ENCODE results near the gene SNORC.

SNORC gene

DNA sequence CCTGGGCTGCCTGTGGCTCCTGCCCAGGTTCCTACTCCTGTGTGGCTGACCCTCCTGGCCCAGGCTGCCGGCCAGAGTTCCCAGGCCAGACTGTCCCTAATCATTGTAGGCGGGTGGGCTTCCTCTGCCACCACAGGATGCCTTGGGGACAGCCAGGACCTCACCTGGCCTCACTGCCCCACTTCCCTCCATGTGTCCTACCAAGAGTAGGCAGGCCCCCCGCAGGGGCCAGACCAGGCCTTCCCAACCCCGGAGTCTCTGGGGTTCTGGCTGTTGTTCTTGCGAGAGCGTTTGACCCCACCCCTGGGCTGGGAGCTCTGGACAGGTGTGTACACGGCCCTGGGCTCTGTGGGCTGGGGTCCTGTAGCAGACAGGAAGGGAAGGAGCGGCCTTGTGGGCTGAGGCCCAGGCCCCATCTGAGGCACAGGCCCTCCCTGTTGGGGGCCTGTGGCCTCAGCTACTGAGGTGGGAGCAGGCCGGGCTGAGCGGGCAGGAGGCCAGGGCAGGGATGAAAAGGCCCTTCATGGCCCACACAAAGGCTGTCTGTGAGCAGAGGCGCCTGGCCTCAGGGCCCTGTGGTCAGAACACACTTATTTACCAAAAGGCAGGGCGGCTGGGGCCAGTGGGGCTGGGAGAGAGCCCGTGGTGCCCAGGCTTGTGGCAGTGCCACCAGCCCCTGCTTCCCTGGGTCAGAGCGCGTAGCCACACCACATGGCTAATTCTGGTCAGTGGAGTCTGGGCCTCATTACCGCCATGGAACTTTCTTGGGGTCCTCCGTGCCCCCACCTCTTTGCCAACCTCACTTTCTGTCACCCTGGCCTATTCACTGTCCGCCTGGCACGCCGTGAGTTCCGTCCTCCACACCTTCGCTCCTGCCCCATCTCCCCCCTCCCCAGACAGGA lies 2.0 kb downstream of the SNORC start:
- Histone ChIP-seq H3K36me3 (ENCODE audit: low read depth) (no peaks in the 10 kb centered on the region), H3K4me3 (ENCODE audit: severe bottlenecking) (no peak overlapping the region), H3K4me1 (ENCODE audit: insufficient read depth, poor library complexity, severe bottlenecking) (no peaks in the 10 kb centered on the region), H3K9me3 (ENCODE audit: severe bottlenecking) (no peaks in the 10 kb centered on the region), H3K27me3 (ENCODE audit: insufficient read depth, poor library complexity, severe bottlenecking) (no peaks in the 10 kb centered on the region), H3K27ac (ENCODE audit: poor library complexity, severe bottlenecking) (no peak overlapping the region)
- no peak for TF ChIP-seq CTCF (IDR thresholded peaks at IDR 0.05; ENCODE audit: poor library complexity, severe bottlenecking)
- DNase-seq (ENCODE audit: low spot score) (no peak), ATAC-seq (ENCODE audit: low read depth) (no peak)

- no peak for TF ChIP-seq CTCF (IDR thresholded peaks at IDR 0.05; ENCODE audit: poor library complexity, severe bottlenecking)
- Histone ChIP-seq H3K36me3 (ENCODE audit: low read depth) (no peaks in the 10 kb centered on the region), H3K27me3 (ENCODE audit: insufficient read depth, poor library complexity, severe bottlenecking) (no peaks in the 10 kb centered on the region), H3K27ac (ENCODE audit: poor library complexity, severe bottlenecking) (no peak overlapping the region), H3K9me3 (ENCODE audit: severe bottlenecking) (no peaks in the 10 kb centered on the region), H3K4me1 (ENCODE audit: insufficient read depth, poor library complexity, severe bottlenecking) (no peaks in the 10 kb centered on the region), H3K4me3 (ENCODE audit: severe bottlenecking) (no peak overlapping the region)
- no peak for ATAC-seq (ENCODE audit: low read depth)
- no peak for DNase-seq (ENCODE audit: low spot score)
These were observed 2.8 kb downstream of the SNORC start for GRCh38 chr2:232872826-232873225.

- no peak overlapping the region for H3K27ac ChIP-seq (ENCODE audit: poor library complexity, severe bottlenecking)
- no peak for TF ChIP-seq CTCF (IDR thresholded peaks at IDR 0.05; ENCODE audit: poor library complexity, severe bottlenecking)
- H3K4me1 ChIP-seq (ENCODE audit: insufficient read depth, poor library complexity, severe bottlenecking), result no peaks in the 10 kb centered on the region
- no peak overlapping the region for H3K4me3 ChIP-seq (ENCODE audit: severe bottlenecking)
- no peak for DNase-seq (ENCODE audit: low spot score)
- H3K9me3 ChIP-seq (ENCODE audit: severe bottlenecking), result no peaks in the 10 kb centered on the region
- no peaks in the 10 kb centered on the region for H3K36me3 ChIP-seq (ENCODE audit: low read depth)
- no peak for ATAC-seq (ENCODE audit: low read depth)
- no peaks in the 10 kb centered on the region for H3K27me3 ChIP-seq (ENCODE audit: insufficient read depth, poor library complexity, severe bottlenecking)
These were observed 3.3 kb downstream of the SNORC start for GRCh38 chr2:232873292-232873908.

DNA sequence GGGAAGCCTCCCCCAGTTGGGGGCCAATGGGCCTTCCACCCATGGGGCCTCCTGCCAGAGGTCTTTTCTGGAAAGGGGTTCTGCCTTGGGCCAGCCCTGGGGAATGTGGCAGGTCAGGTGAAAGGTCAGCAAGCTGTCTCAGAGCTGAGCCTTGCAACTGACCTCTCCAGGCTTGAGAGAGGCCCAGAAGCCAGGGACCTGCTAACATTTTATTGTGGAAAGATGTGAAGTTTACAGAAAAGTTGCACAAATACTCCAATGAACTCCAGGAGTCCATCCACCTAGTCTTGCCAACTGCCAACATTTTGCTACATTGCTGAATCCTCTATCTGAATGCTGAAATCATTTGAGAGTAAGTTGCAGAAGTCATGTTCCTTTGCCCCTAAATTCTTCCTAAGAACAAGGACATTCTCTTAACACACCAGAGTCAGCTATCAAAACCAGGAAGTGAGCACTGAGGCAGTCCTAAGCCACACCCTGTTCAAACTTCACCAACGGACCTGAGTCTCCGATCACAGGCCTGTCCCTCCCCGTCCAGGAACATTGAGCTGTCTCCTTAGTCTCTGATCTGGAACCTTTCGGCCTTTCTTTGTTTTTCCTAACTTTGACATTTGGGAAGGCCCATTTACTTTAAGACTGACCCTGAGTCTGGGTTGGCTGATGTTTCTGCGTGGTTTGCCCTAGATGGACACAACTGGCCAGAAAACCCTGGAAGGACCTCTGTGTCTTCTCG lies 4.0 kb downstream of the SNORC start:
- no peak for TF ChIP-seq CTCF (IDR thresholded peaks at IDR 0.05; ENCODE audit: poor library complexity, severe bottlenecking)
- ATAC-seq (ENCODE audit: low read depth) (no peak), DNase-seq (ENCODE audit: low spot score) (no peak)
- H3K27ac ChIP-seq (ENCODE audit: poor library complexity, severe bottlenecking), result no peak overlapping the region
- no peaks in the 10 kb centered on the region for H3K4me1 ChIP-seq (ENCODE audit: insufficient read depth, poor library complexity, severe bottlenecking)
- H3K27me3 ChIP-seq (ENCODE audit: insufficient read depth, poor library complexity, severe bottlenecking), result no peaks in the 10 kb centered on the region
- no peaks in the 10 kb centered on the region for H3K36me3 ChIP-seq (ENCODE audit: low read depth)
- no peak overlapping the region for H3K4me3 ChIP-seq (ENCODE audit: severe bottlenecking)
- H3K9me3 ChIP-seq (ENCODE audit: severe bottlenecking), result no peaks in the 10 kb centered on the region

All from RWPE2 (cell line).